Osteocyte (in vitro differentiated cells): ENCODE measurements around the gene KLHL41. TPM values are rescaled to one million over a fixed set of nuclear protein-coding genes. Genes with fewer than 3 reads are reported as not detected.
A peak's percentile ranks its signal among the peaks of the same experiment; 100 is the strongest.
"Not testable (repeated sequence)": the region's sequence is repeated elsewhere in the genome, so short reads cannot be mapped to it uniquely, and the experiment has no call there.

ENCODE experiments used
- DNase-seq: peaks from one replicate; pipeline ENCODE4 v3.0.0; 2021; ENCODE audit warnings: mixed read lengths; ENCODE audit not compliant: unreplicated experiment; ENCODE audit errors: extremely low spot score
- H3K27ac Mint-ChIP-seq: one replicate; pipeline ENCODE4 v1.8.0; 2021; ENCODE audit warnings: mild to moderate bottlenecking, mixed read lengths; ENCODE audit not compliant: unreplicated experiment
- H3K27me3 Mint-ChIP-seq: one replicate; pipeline ENCODE4 v1.8.0; 2021; ENCODE audit warnings: mixed read lengths; ENCODE audit not compliant: unreplicated experiment
- H3K36me3 Mint-ChIP-seq: one replicate; pipeline ENCODE4 v1.8.0; 2021; ENCODE audit warnings: mixed read lengths; ENCODE audit not compliant: unreplicated experiment
- H3K4me1 Mint-ChIP-seq: one replicate; pipeline ENCODE4 v1.8.0; 2021; ENCODE audit warnings: mixed read lengths; ENCODE audit not compliant: unreplicated experiment
- H3K4me3 Mint-ChIP-seq: one replicate; pipeline ENCODE4 v1.8.0; 2021; ENCODE audit warnings: mild to moderate bottlenecking, moderate library complexity, mixed read lengths; ENCODE audit not compliant: unreplicated experiment
- H3K9me3 Mint-ChIP-seq: one replicate; pipeline ENCODE4 v1.8.0; 2021; ENCODE audit warnings: mixed read lengths; ENCODE audit not compliant: unreplicated experiment
- CTCF ChIP-seq: fragments of 200-600 bp; sonication (generic); IDR thresholded peaks from 2 replicates; pipeline ENCODE4 v1.5.0; 2021; ENCODE audit warnings: antibody characterized with exemption, mild to moderate bottlenecking, moderate library complexity
- total RNA-seq: library from RNA; stranded (reverse); gene quantifications from 2 replicates; pipeline ENCODE4 v1.2.1, GENCODE V29; 2021

KLHL41 gene
- total RNA-seq, 1 donor from 2014 or later, result 1.5 TPM

- no peak for TF ChIP-seq CTCF
- no peak for DNase-seq
- H3K27ac Mint-ChIP-seq, result no peak overlapping the region
These were observed 3.6 kb downstream of the KLHL41 start for GRCh38 chr2:169513094-169513493.

GRCh38 chr2:169513926-169514325 lies 4.4 kb downstream of the KLHL41 start:
- no peak for TF ChIP-seq CTCF
- Mint-ChIP-seq H3K4me1 (peaks cover 38% of the 10 kb centered on the region), H3K9me3 (no peaks in the 10 kb centered on the region), H3K36me3 (no peaks in the 10 kb centered on the region), H3K4me3 (no peak overlapping the region), H3K27ac (peak overlapping the region; percentile 38), H3K27me3 (no peaks in the 10 kb centered on the region)
- no peak for DNase-seq

More at GRCh38 chr2:169513094-169513493, 3.6 kb downstream of the KLHL41 start:
- Mint-ChIP-seq H3K4me1 (peaks cover 40% of the 10 kb centered on the region), H3K4me3 (no peak overlapping the region), H3K9me3 (no peaks in the 10 kb centered on the region), H3K36me3 (no peaks in the 10 kb centered on the region), H3K27me3 (no peaks in the 10 kb centered on the region)

GRCh38 chr2:169514758-169515157 lies 5.3 kb downstream of the KLHL41 start:
- not testable (repeated sequence) for H3K27ac Mint-ChIP-seq, H3K27me3 Mint-ChIP-seq, DNase-seq, H3K9me3 Mint-ChIP-seq, H3K4me3 Mint-ChIP-seq, H3K36me3 Mint-ChIP-seq
- peaks cover 30% of the 10 kb centered on the region for H3K4me1 Mint-ChIP-seq

GRCh38 chr2:169516488-169516995 lies 7.0 kb downstream of the KLHL41 start:
- H3K4me1 Mint-ChIP-seq, result peaks cover 20% of the 10 kb centered on the region
- not testable (repeated sequence) for H3K4me3 Mint-ChIP-seq, DNase-seq, H3K36me3 Mint-ChIP-seq, H3K27me3 Mint-ChIP-seq, H3K9me3 Mint-ChIP-seq, H3K27ac Mint-ChIP-seq

GRCh38 chr2:169520896-169521295 lies 11.4 kb downstream of the KLHL41 start:
- Mint-ChIP-seq H3K36me3 (peaks cover 10% of the 10 kb centered on the region), H3K27ac (no peak overlapping the region), H3K4me3 (no peak overlapping the region), H3K9me3 (no peaks in the 10 kb centered on the region), H3K27me3 (no peaks in the 10 kb centered on the region), H3K4me1 (peaks cover 1% of the 10 kb centered on the region)
- TF ChIP-seq CTCF, result no peak
- DNase-seq, result no peak

GRCh38 chr2:169523681-169524080 lies 14.2 kb downstream of the KLHL41 start:
- Mint-ChIP-seq H3K27ac (no peak overlapping the region), H3K36me3 (peaks cover 11% of the 10 kb centered on the region), H3K9me3 (no peaks in the 10 kb centered on the region), H3K4me1 (no peaks in the 10 kb centered on the region), H3K27me3 (no peaks in the 10 kb centered on the region), H3K4me3 (no peak overlapping the region)
- no peak for DNase-seq
- no peak for TF ChIP-seq CTCF
